H1 (cell line): ENCODE results near the gene FADS3. TPM values are rescaled to one million over a fixed set of nuclear protein-coding genes. Genes with fewer than 3 reads are reported as not detected.

Source experiments
- CTCF ChIA-PET: fragments of 300-600 bp; sonication (Branson Sonifier 250); formaldehyde crosslinking; loops from one replicate; lab custom pipeline; 2021; ENCODE audit not compliant: partially characterized antibody; lab: Charles Lee
- POLR2A ChIA-PET: fragments of 300-600 bp; sonication (Branson Sonifier 250); formaldehyde crosslinking; loops from one replicate; lab custom pipeline; 2021; ENCODE audit warnings: inconsistent platforms; ENCODE audit not compliant: partially characterized antibody; lab: Charles Lee
- DNase-seq, 2 experiments: peaks; one replicate each; pipeline versions ENCODE4 v3.0.0 to v3.0.0-alpha.2; 2010 to 2022; ENCODE audit warnings: low spot score in 2 of 2, low read depth in 1 of 2, mixed read lengths in 1 of 2
- FAIRE-seq: peaks from 2 replicates; lab custom pipeline; 2011; peaks lifted over from hg19 to GRCh38; lab: Jason Lieb, UNC
- H2AFZ ChIP-seq: 2 replicates; pipeline ENCODE4 v1.8.1; 2012; ENCODE audit warnings: low read length, inconsistent platforms
- H2AK5ac ChIP-seq: 2 replicates; pipeline ENCODE4 v1.6.1; 2013; ENCODE audit warnings: low read depth, low read length
- H2BK120ac ChIP-seq: replicated peaks from 2 replicates; pipeline ENCODE3; 2013; ENCODE audit warnings: low read depth, low read length, inconsistent platforms
- H2BK12ac ChIP-seq: 2 replicates; pipeline ENCODE4 v1.6.1; 2013; ENCODE audit warnings: low read depth, low read length
- H2BK15ac ChIP-seq: 2 replicates; pipeline ENCODE4 v1.6.1; 2013; ENCODE audit warnings: low read length
- H2BK20ac ChIP-seq: 2 replicates; pipeline ENCODE4 v1.6.1; 2013; ENCODE audit warnings: low read length
- H2BK5ac ChIP-seq: 2 replicates; pipeline ENCODE4 v1.6.1; 2013; ENCODE audit warnings: low read depth, low read length
- H3K14ac ChIP-seq: 2 replicates; pipeline ENCODE4 v1.6.1; 2013; ENCODE audit warnings: inconsistent platforms; ENCODE audit not compliant: insufficient read length
- H3K18ac ChIP-seq: 2 replicates; pipeline ENCODE4 v1.6.1; 2013; ENCODE audit warnings: low read length; ENCODE audit errors: extremely low read depth
- H3K23ac ChIP-seq: 2 replicates; pipeline ENCODE4 v1.6.1; 2013; ENCODE audit warnings: inconsistent platforms; ENCODE audit not compliant: insufficient read length
- H3K23me2 ChIP-seq: 2 replicates; pipeline ENCODE4 v1.6.1; 2013; ENCODE audit warnings: low read depth, low read length
- H3K27ac ChIP-seq: 2 replicates; pipeline ENCODE4 v1.6.1; 2011; ENCODE audit warnings: low read depth, low read length, inconsistent platforms
- H3K27me3 ChIP-seq, 4 experiments: replicated peaks in 1 of 4; 1 replicate in 1 of 4; 2 replicates in 3 of 4; pipeline versions ENCODE4 v1.6.1 to v1.8.1; 2011 to 2013; ENCODE audit warnings: low read length in 3 of 4, mild to moderate bottlenecking in 3 of 4, inconsistent platforms in 2 of 4, mixed read lengths in 2 of 4, moderate library complexity in 1 of 4; ENCODE audit not compliant: control insufficient read depth in 3 of 4, insufficient read depth in 3 of 4; ENCODE audit errors: extremely low read depth in 1 of 4
- H3K36me3 ChIP-seq, 4 experiments: 2 replicates each; pipeline versions ENCODE4 v1.6.1 to v1.8.1; 2011 to 2013; ENCODE audit warnings: mild to moderate bottlenecking in 4 of 4, low read length in 3 of 4, moderate library complexity in 2 of 4, control low read depth in 1 of 4, inconsistent platforms in 1 of 4; ENCODE audit not compliant: insufficient read depth in 4 of 4, control insufficient read depth in 2 of 4
- H3K4ac ChIP-seq: replicated peaks from 2 replicates; pipeline ENCODE3; 2013; ENCODE audit warnings: low read length, low read depth, mixed read lengths, inconsistent platforms; ENCODE audit not compliant: insufficient read length
- H3K4me1 ChIP-seq, 4 experiments: replicated peaks in 1 of 4; 1 replicate in 1 of 4; 2 replicates in 3 of 4; pipeline versions ENCODE4 v1.6.1 to v1.8.1; 2011 to 2013; ENCODE audit warnings: low read length in 3 of 4, inconsistent platforms in 2 of 4, mixed read lengths in 1 of 4; ENCODE audit not compliant: insufficient read depth in 4 of 4, control insufficient read depth in 3 of 4
- H3K4me2 ChIP-seq, 2 experiments: 2 replicates each; pipeline versions ENCODE4 v1.6.1 to v1.8.1; 2011 to 2013; ENCODE audit warnings: low read depth in 2 of 2, low read length in 2 of 2, control low read depth in 1 of 2, inconsistent platforms in 1 of 2, mild to moderate bottlenecking in 1 of 2; ENCODE audit not compliant: insufficient read depth in 1 of 2
- H3K4me3 ChIP-seq, 4 experiments: fragments of 200-600, 300-600 bp in 1 of 4; sonication (generic), shearing (Covaris generic), sonication (Bioruptor Twin) in 1 of 4; 2 replicates each; pipeline versions ENCODE4 v1.5.1 to v1.8.1; 2011 to 2016; ENCODE audit warnings: low read length in 4 of 4, low read depth in 3 of 4, control low read depth in 2 of 4, inconsistent platforms in 2 of 4, mild to moderate bottlenecking in 2 of 4, mixed read lengths in 1 of 4, moderate library complexity in 1 of 4; ENCODE audit not compliant: insufficient read depth in 2 of 4; ENCODE audit errors: extremely low read depth in 1 of 4
- H3K56ac ChIP-seq: replicated peaks from 2 replicates; pipeline ENCODE3; 2013; ENCODE audit warnings: low read depth, mild to moderate bottlenecking, mixed read lengths, low read length, inconsistent platforms; ENCODE audit not compliant: insufficient read length
- H3K79me1 ChIP-seq: 2 replicates; pipeline ENCODE4 v1.6.1; 2013; ENCODE audit warnings: low read depth, low read length, control low read depth
- H3K79me2 ChIP-seq, 2 experiments: 2 replicates each; pipeline versions ENCODE4 v1.6.1 to v1.8.1; 2012 to 2013; ENCODE audit warnings: low read length in 2 of 2, mild to moderate bottlenecking in 2 of 2, inconsistent platforms in 1 of 2; ENCODE audit not compliant: insufficient read depth in 2 of 2, control insufficient read depth in 1 of 2
- H3K9ac ChIP-seq, 4 experiments: replicated peaks in 1 of 4; 1 replicate in 1 of 4; 2 replicates in 3 of 4; pipeline versions ENCODE4 v1.6.1 to v1.8.1; 2011 to 2013; ENCODE audit warnings: low read depth in 3 of 4, low read length in 3 of 4, control low read depth in 2 of 4, mild to moderate bottlenecking in 2 of 4, moderate library complexity in 2 of 4, inconsistent platforms in 1 of 4; ENCODE audit errors: extremely low read depth in 1 of 4
- H3K9me3 ChIP-seq, 2 experiments: 2 replicates each; pipeline versions ENCODE4 v1.6.1 to v1.8.1; 2012 to 2013; ENCODE audit warnings: mild to moderate bottlenecking in 2 of 2, moderate library complexity in 2 of 2, control low read depth in 1 of 2, inconsistent platforms in 1 of 2, low read depth in 1 of 2, low read length in 1 of 2, mixed read lengths in 1 of 2; ENCODE audit not compliant: insufficient read depth in 2 of 2
- H4K20me1 ChIP-seq, 2 experiments: replicated peaks in 1 of 2; 2 replicates each; pipeline versions ENCODE3 to v1.8.1; 2011 to 2013; ENCODE audit warnings: inconsistent platforms in 2 of 2, low read length in 2 of 2, mild to moderate bottlenecking in 1 of 2; ENCODE audit not compliant: insufficient read depth in 2 of 2, control insufficient read depth in 1 of 2
- H4K5ac ChIP-seq: 2 replicates; pipeline ENCODE4 v1.6.1; 2013; ENCODE audit warnings: low read length, low read depth, mixed read lengths, inconsistent platforms; ENCODE audit not compliant: insufficient read length
- H4K8ac ChIP-seq: 2 replicates; pipeline ENCODE4 v1.8.0; 2013; ENCODE audit warnings: mild to moderate bottlenecking, moderate library complexity, low read length, inconsistent platforms; ENCODE audit not compliant: insufficient read depth; ENCODE audit errors: extremely low read depth
- H4K91ac ChIP-seq: replicated peaks from 2 replicates; pipeline ENCODE3; 2013; ENCODE audit warnings: low read length, mixed read lengths, inconsistent platforms; ENCODE audit not compliant: insufficient read length
- CTCF ChIP-seq, 3 experiments: IDR thresholded peaks; 1 replicate in 2 of 3; 2 replicates in 1 of 3; pipeline versions ENCODE4 v1.5.1 to v1.6.1; 2011; ENCODE audit warnings: low read length in 3 of 3, mild to moderate bottlenecking in 3 of 3, inconsistent platforms in 2 of 3, low read depth in 1 of 3, moderate library complexity in 1 of 3; ENCODE audit not compliant: insufficient read depth in 1 of 3; ENCODE audit errors: control extremely low read depth in 1 of 3
- JUN ChIP-seq: IDR thresholded peaks from 2 replicates; pipeline ENCODE4 v1.6.1; 2011; ENCODE audit warnings: low read depth, mild to moderate bottlenecking, improper control_type of control experiment, low read length
- POLR2A ChIP-seq, 2 experiments: IDR thresholded peaks; 1 replicate in 1 of 2; 2 replicates in 1 of 2; pipeline ENCODE4 v1.6.1; 2011; ENCODE audit warnings: low read depth in 2 of 2, low read length in 2 of 2, mild to moderate bottlenecking in 2 of 2; ENCODE audit errors: control extremely low read depth in 1 of 2
- POLR2AphosphoS5 ChIP-seq: IDR thresholded peaks from 2 replicates; pipeline ENCODE4 v1.6.1; 2011; ENCODE audit warnings: low read depth, low read length
- RAD21 ChIP-seq, 2 experiments: IDR thresholded peaks in 1 of 2; conservative IDR thresholded peaks in 1 of 2; 2 replicates each; pipeline ENCODE4 v1.6.1; 2011; ENCODE audit warnings: low read depth in 2 of 2, low read length in 2 of 2, improper control_type of control experiment in 1 of 2, inconsistent platforms in 1 of 2, mild to moderate bottlenecking in 1 of 2, moderate library complexity in 1 of 2
- SP4 ChIP-seq: IDR thresholded peaks from 2 replicates; pipeline ENCODE4 v1.6.1; 2012; ENCODE audit warnings: low read length, inconsistent platforms
- WGBS, 2 experiments: shearing (Covaris generic) in 1 of 2; methylation state at CpG; one replicate each; pipeline versions ENCODE4 v1.1.6 to v1.1.7; 2013 to 2015; ENCODE audit warnings: low lambda C conversion rate in 2 of 2, mixed read lengths in 2 of 2, inconsistent platforms in 1 of 2, low coverage in 1 of 2, missing lambda C conversion rate in 1 of 2; ENCODE audit not compliant: insufficient replicate concordance in 2 of 2, insufficient coverage in 1 of 2, insufficient read length in 1 of 2; ENCODE audit errors: extremely low coverage in 1 of 2, missing lambda C conversion rate in 1 of 2; 5-methylcytosine and 5-hydroxymethylcytosine counted together
- polyA plus RNA-seq, 7 experiments: library from polyadenylated mRNA; depleted of rRNA in 3 of 7; stranded (reverse) in 5 of 7; unstranded in 2 of 7; fragments of >200 nt in 5 of 7; fragments of 200-250 nt in 2 of 7; gene quantifications; 1 replicate in 5 of 7; 2 replicates in 1 of 7; 4 replicates in 1 of 7; pipeline versions ENCODE4 v1.2.1 to v1.2.3, GENCODE V29; 2011 to 2013; ENCODE audit warnings: missing spikeins in 2 of 7, mixed read lengths in 2 of 7
- total RNA-seq: library from RNA; stranded (reverse); fragmentation: NEBNext Ultra II Directional; extraction: Animal tissue kit (Norgen Biotek cat#: 25700); gene quantifications from 2 replicates; pipeline ENCODE4 v1.2.1, GENCODE V29; 2021

Gene FADS3
- total and polyA plus RNA-seq, 2 of the 8 experiments (the other 6 are each of a cell fraction or from before 2014, with no cell fraction given), result 43.8 to 76.3 TPM

GRCh38 chr11:61833926-61834277 lies 57.4 kb downstream of the FADS3 start:
- H4K8ac ChIP-seq, result no peak overlapping the region
- H3K23me2 ChIP-seq, result peaks cover 7% of the 10 kb centered on the region
- H3K4me2 ChIP-seq, result peak overlapping the region; percentile 26 to 46; a peak in 2 of 4 replicates
- H2BK12ac ChIP-seq, result peak overlapping the region; percentile 78; the same call in 1 of the 2 replicates
- H3K79me2 ChIP-seq, result peaks cover 29 to 87% of the 10 kb centered on the region in 2 experiments
- no peak overlapping the region for H2BK120ac ChIP-seq
- ChIA-PET POLR2A (interaction anchor here (0.7 to 3.0 kb wide), 13 partner anchors 11 to 89 kb away, joined by 3 to 28 read pairs (median 5); partner anchors contain the start of genes FADS1, FEN1 and TMEM258), CTCF (interaction anchor here (0.8 to 1.8 kb wide), 8 partner anchors 12 to 248 kb away, joined by 3 to 15 read pairs (median 4); partner anchors contain the start of gene FADS1)
- H3K36me3 ChIP-seq, result peaks cover 6 to 24% (median 12%) of the 10 kb centered on the region in 4 experiments; a peak in 7 of 8 replicates
- peaks cover 21 to 47% of the 10 kb centered on the region in 2 experiments for H4K20me1 ChIP-seq
- no peak overlapping the region for H2AFZ ChIP-seq
- no peak for FAIRE-seq
- H3K23ac ChIP-seq, result no peak overlapping the region
- H2BK5ac ChIP-seq, result peak overlapping the region; percentile 80
- H4K91ac ChIP-seq, result peak overlapping the region; percentile 26
- peak overlapping the region in 1 of 4 experiments; percentile 4; a peak in 2 of 7 replicates for H3K9ac ChIP-seq
- H3K4me3 ChIP-seq, result no peak overlapping the region
- H3K56ac ChIP-seq, result no peak overlapping the region
- TF ChIP-seq POLR2A (IDR thresholded peaks at IDR 0.05; ENCODE audit: control extremely low read depth in 1 of 2, low read depth in 2 of 2, low read length in 2 of 2) (0 out of 3 replicates have a peak, but pooled peaks of 1 of the 2 experiments have one; percentile 9), SP4 (no peak), RAD21 (IDR thresholded peaks at IDR 0.05 in 1 of 2, conservative IDR thresholded peaks at IDR 0.05 in 1 of 2; ENCODE audit: low read depth in 2 of 2, low read length in 2 of 2) (peak in 1 of 2 experiments; percentile 20; a peak in 1 of 4 replicates), POLR2AphosphoS5 (0 out of 2 replicates have a peak, but pooled peaks have one; percentile 4), CTCF (IDR thresholded peaks at IDR 0.05; ENCODE audit: control extremely low read depth in 1 of 3, insufficient read depth in 1 of 3, low read depth in 1 of 3, low read length in 3 of 3) (peak in 1 of 3 experiments; percentile 21; a peak in 1 of 4 replicates), JUN (no peak)
- TF ChIP-seq, all 59 proteins: peak for 4
- H2BK15ac ChIP-seq, result peak overlapping the region; percentile 96; the same call in 1 of the 2 replicates
- H4K5ac ChIP-seq, result no peak overlapping the region
- peaks cover 11 to 48% (median 28%) of the 10 kb centered on the region in 4 experiments for H3K4me1 ChIP-seq
- H2AK5ac ChIP-seq, result peak overlapping the region; percentile 82
- no peaks in the 10 kb centered on the region for H3K9me3 ChIP-seq
- no peak overlapping the region for H3K14ac ChIP-seq
- DNase-seq, result no peak
- H3K18ac ChIP-seq, result peak overlapping the region; percentile 85; the same call in 1 of the 2 replicates
- no peak overlapping the region for H3K4ac ChIP-seq
- 0 out of 2 replicates have a peak overlapping the region, but pooled peaks have one; percentile 52 for H2BK20ac ChIP-seq
- H3K27ac ChIP-seq, result peak overlapping the region; percentile 73; the same call in 1 of the 2 replicates
- no peaks in the 10 kb centered on the region for H3K27me3 ChIP-seq
- peaks cover 25% of the 10 kb centered on the region for H3K79me1 ChIP-seq
- WGBS, 2 experiments, result 91% methylated on average over 12 of the region's 12 CpGs; no CpG with 5 or more reads in 1 of the 2 experiments
